ENCODE measurements around the gene TPRN. TPM values are rescaled to one million over a fixed set of nuclear protein-coding genes. Genes with fewer than 3 reads are reported as not detected.

Gene TPRN
- total and polyA plus RNA-seq, 2 of the 4 experiments (the other 2 are of a cell fraction), result 1.8 to 5.3 TPM

- Histone ChIP-seq H3K4me1 (ENCODE audit: control insufficient read depth, insufficient read depth, low read length) (peaks cover 16% of the 10 kb centered on the region), H4K91ac (ENCODE audit: insufficient read depth, low read depth, low read length) (peak overlapping the region; percentile 59; the same call in 1 of the 2 replicates), H4K20me1 (ENCODE audit: insufficient read depth, low read length) (peaks cover 22% of the 10 kb centered on the region), H3K79me1 (ENCODE audit: low read depth in 1 of 2, low read length in 2 of 2) (peaks cover 5 to 57% of the 10 kb centered on the region in 2 experiments), H3K9ac (ENCODE audit: low read depth, low read length) (peak overlapping the region; percentile 84), H3K23ac (ENCODE audit: low read depth, low read length) (0 out of 2 replicates have a peak overlapping the region, but pooled peaks have one; percentile 35), H2AK9ac (replicated peaks; ENCODE audit: low read depth, low read length, poor library complexity) (peak overlapping the region; percentile 96), H3K36me3 (ENCODE audit: control insufficient read depth, insufficient read depth, low read length) (peaks cover 57% of the 10 kb centered on the region), H3K4me2 (ENCODE audit: low read depth, low read length) (peak overlapping the region; percentile 88), H2BK20ac (ENCODE audit: low read depth, low read length) (no peak overlapping the region), H2AK5ac (ENCODE audit: low read depth, low read length) (peak overlapping the region; percentile 84), H3K4ac (ENCODE audit: low read depth, low read length) (peak overlapping the region; percentile 42), H3K9me3 (ENCODE audit: control insufficient read depth, insufficient read depth, low read length) (no peaks in the 10 kb centered on the region), H3K4me3 (ENCODE audit: insufficient read depth, low read depth, low read length) (peak overlapping the region; percentile 91), H4K8ac (ENCODE audit: low read depth in 2 of 2, low read length in 2 of 2) (peak overlapping the region; percentile 69 to 97), H3K56ac (ENCODE audit: extremely low read depth, insufficient read depth, low read length) (0 out of 2 replicates have a peak overlapping the region, but pooled peaks have one; percentile 38), H3K14ac (replicated peaks; ENCODE audit: low read depth, low read length) (peak overlapping the region; percentile 42; the same call in 1 of the 2 replicates), H4K5ac (ENCODE audit: low read depth, low read length) (peak overlapping the region; percentile 81), H3K18ac (ENCODE audit: low read depth, low read length) (no peak overlapping the region), H3K27ac (ENCODE audit: insufficient read depth, low read length) (peak overlapping the region; percentile 66), H2BK5ac (ENCODE audit: low read depth, low read length, poor library complexity, severe bottlenecking) (peak overlapping the region; percentile 68), H2BK15ac (ENCODE audit: low read depth, low read length) (no peak overlapping the region), H2BK120ac (ENCODE audit: low read depth, low read length) (no peak overlapping the region), H3K27me3 (ENCODE audit: control insufficient read depth, insufficient read depth, low read length) (no peaks in the 10 kb centered on the region), H2AFZ (replicated peaks; ENCODE audit: low read length, poor library complexity) (peak overlapping the region; percentile 99), H3K9me1 (ENCODE audit: insufficient read depth, low read length) (no peaks in the 10 kb centered on the region)
- dilution Hi-C loops (cut with HindIII; ENCODE audit: low sequenced_read_pairs, unreplicated experiment), result no loop called here
- intact Hi-C loops (cut with micrococcal nuclease), result no loop called here
- BruUV-seq (replicated peaks), result no TSS peak
- no peak for DNase-seq
- CTCF ChIA-PET, result no interaction called here
- peak; percentile 3 for ATAC-seq (ENCODE audit: low read depth)
- 2% methylated on average over 17 of the region's 31 CpGs; no CpG with 5 or more reads in 1 of the 2 experiments for WGBS, 2 experiments (ENCODE audit: extremely low coverage in 2 of 2, insufficient read length in 1 of 2)
- no peak for TF ChIP-seq NFE2L2 (IDR thresholded peaks at IDR 0.05; ENCODE audit: low read depth, low read length)
- no peak for TF ChIP-seq MAZ (IDR thresholded peaks at IDR 0.05; ENCODE audit: borderline replicate concordance, low read depth, low read length)
- TF ChIP-seq FOS (IDR thresholded peaks at IDR 0.05; ENCODE audit: low read depth, low read length), result no peak
- no peak for TF ChIP-seq SMC3 (IDR thresholded peaks at IDR 0.05; ENCODE audit: low read depth, low read length)
- TF ChIP-seq, protein P1, sequence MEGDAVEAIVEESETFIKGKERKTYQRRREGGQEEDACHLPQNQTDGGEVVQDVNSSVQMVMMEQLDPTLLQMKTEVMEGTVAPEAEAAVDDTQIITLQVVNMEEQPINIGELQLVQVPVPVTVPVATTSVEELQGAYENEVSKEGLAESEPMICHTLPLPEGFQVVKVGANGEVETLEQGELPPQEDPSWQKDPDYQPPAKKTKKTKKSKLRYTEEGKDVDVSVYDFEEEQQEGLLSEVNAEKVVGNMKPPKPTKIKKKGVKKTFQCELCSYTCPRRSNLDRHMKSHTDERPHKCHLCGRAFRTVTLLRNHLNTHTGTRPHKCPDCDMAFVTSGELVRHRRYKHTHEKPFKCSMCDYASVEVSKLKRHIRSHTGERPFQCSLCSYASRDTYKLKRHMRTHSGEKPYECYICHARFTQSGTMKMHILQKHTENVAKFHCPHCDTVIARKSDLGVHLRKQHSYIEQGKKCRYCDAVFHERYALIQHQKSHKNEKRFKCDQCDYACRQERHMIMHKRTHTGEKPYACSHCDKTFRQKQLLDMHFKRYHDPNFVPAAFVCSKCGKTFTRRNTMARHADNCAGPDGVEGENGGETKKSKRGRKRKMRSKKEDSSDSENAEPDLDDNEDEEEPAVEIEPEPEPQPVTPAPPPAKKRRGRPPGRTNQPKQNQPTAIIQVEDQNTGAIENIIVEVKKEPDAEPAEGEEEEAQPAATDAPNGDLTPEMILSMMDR (conservative IDR thresholded peaks at IDR 0.05; ENCODE audit: low read depth, low read length), result no peak
- no peak for TF ChIP-seq ELK1 (IDR thresholded peaks at IDR 0.05; ENCODE audit: borderline replicate concordance, low read depth, low read length)
- TF ChIP-seq CEBPB (IDR thresholded peaks at IDR 0.05; ENCODE audit: low read depth, low read length), result no peak
- TF ChIP-seq, protein P2, sequence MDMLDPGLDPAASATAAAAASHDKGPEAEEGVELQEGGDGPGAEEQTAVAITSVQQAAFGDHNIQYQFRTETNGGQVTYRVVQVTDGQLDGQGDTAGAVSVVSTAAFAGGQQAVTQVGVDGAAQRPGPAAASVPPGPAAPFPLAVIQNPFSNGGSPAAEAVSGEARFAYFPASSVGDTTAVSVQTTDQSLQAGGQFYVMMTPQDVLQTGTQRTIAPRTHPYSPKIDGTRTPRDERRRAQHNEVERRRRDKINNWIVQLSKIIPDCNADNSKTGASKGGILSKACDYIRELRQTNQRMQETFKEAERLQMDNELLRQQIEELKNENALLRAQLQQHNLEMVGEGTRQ (IDR thresholded peaks at IDR 0.05; ENCODE audit: low read depth, low read length), result no peak
- TF ChIP-seq BHLHE40 (IDR thresholded peaks at IDR 0.05; ENCODE audit: low read depth, low read length), result no peak
- TF ChIP-seq CHD1 (IDR thresholded peaks at IDR 0.05; ENCODE audit: low read depth, low read length), result no peak
- no peak for TF ChIP-seq RAD21 (IDR thresholded peaks at IDR 0.05; ENCODE audit: low read length)
- TF ChIP-seq MXI1 (IDR thresholded peaks at IDR 0.05; ENCODE audit: borderline replicate concordance, low read depth, low read length), result no peak
- TF ChIP-seq POLR2A (IDR thresholded peaks at IDR 0.05; ENCODE audit: low read depth, low read length), result no peak
- TF ChIP-seq RFX5 (IDR thresholded peaks at IDR 0.05; ENCODE audit: low read depth, low read length), result no peak
- no peak for TF ChIP-seq MAFK (IDR thresholded peaks at IDR 0.05; ENCODE audit: low read depth, low read length)
- POLR2A ChIA-PET (ENCODE audit: unreplicated experiment), result interaction anchor here (0.6 to 0.8 kb wide), 2 partner anchors 55 to 101 kb away, joined by 3 to 6 read pairs; partner anchors contain the start of gene MAN1B1
- in situ Hi-C loops (cut with MboI; ENCODE audit: low sequenced_read_pairs), result no loop called here
These were observed 12.5 kb downstream of the TPRN start for GRCh38 chr9:137188086-137188489.
